T-helper 1 cell (primary cell): ENCODE data around the gene PARD6G.

Source experiments
- DNase-seq, 5 donors: peaks; one replicate each; pipeline ENCODE4 v3.0.0-alpha.2; 2012 to 2020

PARD6G gene

DNA sequence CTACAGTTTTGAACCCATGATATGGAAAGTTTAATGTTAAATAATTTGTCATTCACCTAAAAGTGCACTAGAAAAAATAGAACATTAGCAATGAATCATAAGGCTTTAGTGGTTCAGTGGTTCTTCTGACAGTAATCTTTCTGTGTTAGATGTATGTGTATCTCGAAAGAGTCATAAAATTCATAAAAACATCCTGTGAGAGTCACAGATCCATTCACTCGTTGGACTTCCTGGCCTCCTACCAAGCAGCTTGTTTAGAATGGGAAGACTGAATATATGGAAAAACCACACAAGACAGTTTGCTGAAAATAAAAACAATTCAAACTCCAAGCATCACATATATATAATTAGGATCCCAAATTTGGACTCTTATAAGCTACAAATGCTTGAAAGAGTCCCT lies 103.4 kb downstream of the PARD6G start:
- DNase-seq, result no peak

DNA sequence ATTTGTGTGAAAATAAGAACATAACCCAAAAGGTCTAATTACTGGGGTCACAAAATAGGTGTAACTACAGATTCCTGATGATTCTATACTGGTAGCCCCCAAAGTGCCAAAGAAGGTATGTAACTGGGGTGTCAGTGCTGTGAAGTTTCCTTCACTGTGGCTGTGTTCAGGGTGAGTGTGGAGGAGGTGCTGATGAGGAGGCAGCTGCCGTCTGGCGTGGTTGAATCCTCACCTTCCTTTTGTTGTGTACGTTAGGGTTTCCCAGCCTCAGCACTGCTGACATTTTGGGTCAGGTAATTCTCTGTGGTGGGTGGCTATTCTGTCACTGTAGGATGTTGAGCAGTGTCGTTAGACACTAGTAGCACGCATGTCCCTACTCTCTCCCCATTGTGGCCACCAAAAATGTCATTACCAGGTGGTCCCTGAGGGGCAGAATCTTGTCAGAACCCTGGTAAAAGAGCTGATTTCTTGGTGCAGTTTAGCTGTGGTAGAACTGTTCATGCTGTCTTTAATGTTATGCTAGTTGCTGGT lies 106.8 kb downstream of the PARD6G start:
- DNase-seq, result no peak

DNA sequence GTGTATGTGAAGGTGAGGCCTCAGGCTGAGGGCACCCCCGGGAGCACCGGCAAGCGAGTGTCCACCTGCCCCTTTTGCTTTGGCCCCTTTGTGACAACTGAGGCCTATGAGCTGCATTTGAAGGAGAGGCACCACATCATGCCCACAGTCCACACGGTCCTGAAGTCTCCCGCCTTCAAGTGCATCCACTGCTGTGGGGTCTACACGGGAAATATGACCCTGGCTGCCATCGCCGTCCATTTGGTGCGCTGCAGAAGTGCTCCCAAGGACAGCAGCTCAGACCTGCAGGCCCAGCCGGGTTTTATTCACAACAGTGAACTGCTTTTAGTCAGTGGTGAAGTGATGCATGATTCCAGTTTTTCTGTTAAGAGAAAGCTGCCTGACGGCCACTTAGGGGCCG lies 109.3 kb downstream of the PARD6G start:
- no peak for DNase-seq

DNA sequence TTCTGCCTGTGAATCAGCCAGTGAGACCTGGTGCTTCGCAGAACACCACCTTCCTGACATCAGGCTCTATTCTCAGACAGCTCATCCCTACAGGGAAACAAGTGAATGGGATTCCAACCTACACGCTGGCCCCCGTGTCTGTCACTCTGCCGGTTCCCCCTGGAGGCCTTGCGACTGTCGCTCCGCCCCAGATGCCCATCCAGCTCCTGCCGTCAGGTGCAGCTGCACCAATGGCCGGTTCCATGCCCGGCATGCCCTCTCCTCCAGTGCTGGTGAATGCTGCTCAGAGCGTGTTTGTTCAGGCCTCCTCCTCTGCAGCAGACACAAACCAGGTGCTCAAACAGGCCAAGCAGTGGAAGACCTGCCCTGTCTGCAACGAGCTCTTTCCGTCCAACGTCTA lies 110.2 kb downstream of the PARD6G start:
- DNase-seq, result no peak

DNA sequence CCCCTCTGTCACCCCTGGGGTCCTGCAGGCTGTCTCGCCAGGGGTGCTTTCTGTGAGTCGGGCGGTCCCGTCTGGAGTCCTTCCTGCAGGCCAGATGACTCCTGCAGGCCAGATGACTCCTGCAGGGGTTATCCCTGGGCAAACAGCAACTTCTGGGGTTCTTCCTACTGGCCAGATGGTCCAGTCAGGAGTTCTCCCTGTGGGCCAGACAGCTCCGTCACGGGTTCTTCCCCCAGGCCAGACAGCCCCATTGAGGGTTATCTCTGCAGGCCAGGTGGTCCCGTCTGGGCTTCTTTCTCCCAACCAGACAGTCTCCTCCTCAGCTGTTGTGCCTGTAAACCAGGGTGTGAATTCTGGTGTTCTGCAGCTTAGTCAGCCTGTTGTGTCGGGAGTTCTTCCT lies 110.6 kb downstream of the PARD6G start:
- no peak for DNase-seq

DNA sequence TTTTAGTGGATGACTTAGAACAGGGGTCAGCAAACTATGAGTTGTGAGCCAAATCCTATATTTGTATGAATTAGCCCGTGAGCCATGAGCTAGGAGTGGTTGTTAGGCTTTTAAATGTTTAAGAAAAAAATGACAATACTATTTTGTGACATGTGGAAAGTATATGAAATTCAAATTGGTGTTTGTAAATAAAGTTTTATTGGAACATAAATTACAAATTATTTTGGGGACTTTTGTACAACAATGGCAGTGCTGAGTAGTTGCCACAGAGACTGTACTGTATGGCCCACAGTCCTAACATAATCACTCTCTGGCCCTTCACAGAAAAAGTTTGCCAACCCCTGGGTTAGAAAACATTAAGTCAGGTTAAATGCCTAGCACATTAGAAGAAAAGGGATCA lies 112.2 kb downstream of the PARD6G start:
- no peak for DNase-seq

DNA sequence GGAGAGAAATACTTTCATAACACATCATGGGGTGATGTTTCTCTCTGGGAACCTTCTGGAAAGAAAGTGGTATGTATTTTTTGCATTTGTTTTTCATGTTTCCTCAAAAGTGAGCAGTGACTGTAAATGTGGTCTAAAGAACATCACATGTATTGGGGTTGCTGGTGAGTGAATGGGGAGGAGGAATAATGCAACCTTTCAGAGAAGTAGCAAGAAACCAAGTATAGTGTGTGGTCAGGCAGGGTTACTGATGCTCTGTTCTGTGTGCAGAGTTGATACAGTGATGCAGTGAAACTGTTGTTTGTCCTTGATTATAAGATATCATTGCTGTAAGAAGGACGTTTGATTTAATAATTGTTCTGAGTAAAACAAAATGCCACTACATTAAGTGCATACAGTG lies 114.2 kb downstream of the PARD6G start:
- no peak for DNase-seq

DNA sequence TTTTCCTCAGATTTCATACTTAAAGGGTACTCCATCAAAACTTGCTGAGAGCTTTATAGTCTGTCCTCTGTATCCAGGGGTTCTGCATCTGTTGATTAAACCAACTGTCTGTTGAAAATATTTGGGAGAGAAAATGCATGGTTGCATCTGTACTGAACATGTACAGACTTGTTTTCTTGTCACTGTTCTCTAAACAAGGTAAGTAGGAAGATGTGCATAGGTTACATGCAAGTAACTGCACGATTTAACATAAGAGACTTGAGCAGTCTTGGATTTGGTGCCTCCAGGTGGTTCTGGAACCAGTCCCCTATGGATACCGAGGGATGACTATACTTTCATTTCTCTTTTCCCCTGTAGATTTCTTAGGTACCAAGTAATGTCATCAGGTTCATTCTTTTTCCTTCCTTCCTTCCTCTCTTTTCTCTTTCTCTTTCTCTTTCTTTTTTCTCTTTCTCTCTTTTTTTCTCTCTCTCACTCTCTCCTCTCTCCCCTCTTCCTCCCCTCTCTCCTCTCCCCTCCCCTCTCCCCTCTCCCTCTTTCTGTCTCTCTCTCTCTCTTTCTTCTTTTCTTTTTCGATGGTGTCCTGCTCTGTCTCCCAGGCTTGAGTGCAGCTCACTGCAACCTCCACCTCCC lies 115.0 kb downstream of the PARD6G start:
- DNase-seq, result no peak

DNA sequence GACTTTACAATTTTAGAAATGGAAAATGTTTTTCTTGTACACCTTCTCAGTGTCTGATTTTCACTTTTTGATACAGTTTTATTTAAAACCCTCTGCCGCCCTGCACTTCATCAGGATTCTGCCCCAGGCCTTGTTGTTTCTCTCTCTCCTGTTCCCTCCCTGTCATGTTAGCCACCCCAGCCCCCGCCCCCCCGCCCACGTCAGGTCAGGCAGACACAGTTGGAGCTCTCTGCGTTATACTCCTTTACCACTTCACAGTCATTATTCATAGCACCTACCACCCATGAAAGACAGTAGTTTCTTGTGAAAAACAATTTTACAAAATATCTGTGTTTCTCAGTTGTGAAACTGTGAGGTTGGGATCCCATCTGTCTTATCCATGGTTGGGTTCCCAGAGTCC lies 116.8 kb downstream of the PARD6G start:
- DNase-seq, result no peak

DNA sequence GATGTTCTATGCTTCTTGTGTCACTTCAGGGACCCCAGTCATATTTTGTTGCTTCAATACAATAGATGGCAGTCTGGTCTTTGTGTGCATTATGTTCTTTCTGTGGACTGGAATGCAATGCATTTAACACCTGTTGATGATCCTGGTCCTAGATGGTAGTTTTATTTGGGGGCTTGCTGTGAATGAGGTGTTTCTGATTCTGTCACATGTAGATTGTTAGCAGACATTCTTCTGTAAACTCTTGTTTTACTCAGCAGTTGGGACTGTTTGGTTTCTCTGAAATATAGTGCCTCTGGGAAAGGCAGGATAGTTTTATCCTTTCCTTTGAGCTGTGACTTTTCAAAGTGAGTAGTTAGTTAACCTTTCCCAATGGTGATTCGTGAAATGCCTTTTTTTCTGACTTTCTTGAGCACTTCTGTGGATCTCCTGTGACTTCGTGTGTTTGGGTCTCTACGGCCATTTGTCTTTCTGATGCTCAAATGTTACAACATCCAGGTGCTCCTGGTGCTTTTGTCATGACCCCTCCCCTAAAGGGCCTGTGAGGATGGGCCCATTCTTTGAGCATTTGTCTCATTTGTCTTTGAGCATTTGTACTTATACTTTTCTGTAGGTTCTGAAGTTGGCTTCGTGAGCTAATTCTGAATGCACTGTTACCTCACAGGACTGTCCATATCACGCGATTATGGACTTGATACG lies 117.5 kb downstream of the PARD6G start:
- DNase-seq, result no peak

DNA sequence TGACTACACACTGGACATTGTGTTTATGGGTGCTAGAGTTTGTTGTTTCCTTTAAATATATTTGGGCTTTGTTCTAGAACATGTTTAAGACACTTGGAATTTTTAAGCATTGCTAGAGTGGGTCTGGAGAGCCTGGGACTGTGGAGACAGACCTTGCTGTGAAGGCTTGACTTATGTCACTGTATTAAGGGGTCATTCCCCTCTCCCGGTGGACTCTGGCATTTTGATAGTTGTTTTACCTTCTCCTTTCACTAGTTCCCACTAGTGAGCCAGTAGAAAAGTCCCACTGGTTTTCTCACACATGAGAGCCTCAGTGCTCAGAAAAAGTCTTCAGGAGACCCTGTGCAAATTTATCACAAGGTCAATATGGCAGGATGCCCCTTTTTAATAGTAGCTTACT lies 119.7 kb downstream of the PARD6G start:
- no peak for DNase-seq

DNA sequence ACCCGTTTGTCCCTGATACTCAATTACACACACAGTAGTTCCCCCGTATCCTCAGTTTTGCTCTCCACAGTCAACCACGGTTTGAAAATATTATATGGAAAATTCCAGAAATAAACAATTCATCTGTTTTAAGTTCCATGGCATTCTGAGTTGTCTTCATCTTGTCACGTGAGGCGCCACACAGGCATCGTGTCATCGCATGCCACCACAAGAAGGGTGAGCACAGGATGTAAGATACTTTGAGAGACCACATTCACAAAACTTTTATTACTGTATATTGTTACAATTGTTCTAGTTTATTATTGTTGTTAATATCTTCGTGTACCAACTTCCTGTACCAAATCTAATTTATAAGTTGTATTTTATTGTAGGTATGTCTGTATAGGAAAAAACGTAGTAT lies 120.5 kb downstream of the PARD6G start:
- no peak for DNase-seq

DNA sequence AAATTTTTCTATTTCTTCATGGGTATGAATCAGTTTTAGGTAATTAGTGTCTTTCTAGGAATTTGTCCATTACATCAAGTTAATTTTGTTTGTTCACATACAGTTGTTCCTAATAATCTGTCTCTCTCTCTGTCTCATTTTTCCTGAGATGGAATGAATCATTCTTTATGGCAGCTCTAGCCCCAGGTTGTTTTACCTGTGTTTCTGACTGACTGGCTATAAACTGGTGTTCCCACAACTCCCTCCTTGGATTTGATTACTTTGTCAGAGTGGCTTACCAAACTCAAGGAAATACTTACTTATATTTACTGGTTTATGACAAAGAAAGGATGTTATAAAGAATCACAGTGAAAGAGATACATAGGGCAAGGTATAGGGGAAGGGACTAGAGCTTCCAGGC lies 123.2 kb downstream of the PARD6G start:
- DNase-seq, result no peak

DNA sequence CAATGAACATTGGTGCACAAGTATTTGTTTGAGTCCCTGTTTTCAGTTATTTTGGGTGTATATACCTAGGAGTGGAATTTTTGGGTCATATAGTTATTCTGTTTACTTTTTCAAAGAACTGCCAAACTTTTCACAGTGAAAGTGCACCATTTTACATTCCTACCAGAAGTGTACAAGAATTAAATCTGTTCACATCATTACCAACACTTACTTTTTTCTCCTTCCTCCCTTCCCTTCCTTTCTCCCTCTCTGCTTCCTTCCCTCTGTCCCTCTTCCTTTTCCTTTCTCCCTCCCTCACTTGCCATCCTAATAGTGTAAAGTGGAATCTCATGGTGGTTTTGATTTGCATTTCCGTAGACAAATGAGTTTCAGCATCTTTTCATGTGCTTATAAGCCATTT lies 126.4 kb downstream of the PARD6G start:
- no peak for DNase-seq

DNA sequence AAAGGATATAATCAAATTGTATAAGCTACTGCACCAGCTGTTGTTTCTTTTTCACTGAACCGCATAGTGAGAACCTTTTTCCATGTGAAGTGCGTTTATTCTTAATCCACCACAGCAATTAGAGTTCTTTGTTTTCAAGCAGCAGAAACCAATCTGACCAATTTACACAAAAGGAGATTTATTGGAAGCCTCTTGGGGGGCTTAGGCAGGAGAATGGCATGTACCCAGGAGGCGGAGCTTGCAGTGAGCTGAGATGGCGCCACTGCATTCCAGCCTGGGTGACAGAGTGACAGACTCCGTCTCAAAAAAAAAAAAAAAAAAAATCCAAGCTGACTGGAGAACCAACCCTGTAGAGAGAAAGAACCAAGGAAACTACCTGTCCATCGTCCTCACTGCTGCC lies 128.2 kb downstream of the PARD6G start:
- DNase-seq, result no peak

DNA sequence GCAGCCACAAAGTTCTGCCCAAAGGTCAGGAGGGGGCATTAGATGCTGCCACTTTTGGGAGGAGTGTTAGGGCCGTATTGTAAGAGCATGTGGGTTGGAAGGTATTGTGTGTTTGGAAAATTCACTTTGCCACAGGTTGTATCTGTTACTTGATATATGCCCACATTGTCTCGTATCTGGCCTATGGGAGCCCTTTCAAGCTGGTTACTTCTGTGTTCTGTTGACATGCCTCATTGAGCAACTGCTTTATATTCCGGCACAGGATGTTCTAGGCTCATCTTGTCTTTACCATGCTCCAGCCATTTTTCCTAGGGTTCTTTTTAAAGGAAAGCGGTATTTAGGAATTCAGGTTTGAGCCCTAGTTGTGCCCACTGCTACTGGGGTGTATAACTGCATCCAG lies 132.3 kb downstream of the PARD6G start:
- DNase-seq, result no peak

DNA sequence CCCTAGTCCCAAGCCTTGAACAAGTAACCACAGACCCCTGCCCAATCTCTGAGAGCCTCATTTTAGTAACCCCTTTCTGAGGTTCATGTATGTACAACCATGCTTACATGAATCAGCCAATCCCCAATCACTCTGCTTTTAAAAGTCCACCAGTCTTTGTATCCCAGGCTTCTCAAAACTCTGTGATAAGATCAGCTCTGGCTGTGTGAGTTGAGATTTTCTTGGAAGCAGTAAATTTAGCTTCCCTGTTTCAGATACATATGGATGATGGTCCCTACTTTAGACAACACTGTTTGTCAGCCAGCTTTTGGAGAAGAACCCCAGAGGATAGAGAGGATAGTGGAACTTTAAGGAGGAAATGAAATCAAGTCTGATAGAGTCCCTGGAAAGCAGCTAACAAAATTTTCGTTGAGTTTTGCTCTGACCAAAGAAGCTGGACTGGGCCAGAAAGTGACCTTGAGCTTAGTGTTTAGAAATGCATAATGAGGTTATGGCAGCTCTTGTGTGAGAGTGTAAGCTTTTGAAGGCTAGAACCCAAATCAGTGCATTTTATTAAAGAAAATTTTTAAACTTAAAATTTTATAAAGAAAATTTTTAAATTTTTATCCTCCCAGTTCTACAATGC lies 134.6 kb downstream of the PARD6G start:
- DNase-seq, result no peak

DNA sequence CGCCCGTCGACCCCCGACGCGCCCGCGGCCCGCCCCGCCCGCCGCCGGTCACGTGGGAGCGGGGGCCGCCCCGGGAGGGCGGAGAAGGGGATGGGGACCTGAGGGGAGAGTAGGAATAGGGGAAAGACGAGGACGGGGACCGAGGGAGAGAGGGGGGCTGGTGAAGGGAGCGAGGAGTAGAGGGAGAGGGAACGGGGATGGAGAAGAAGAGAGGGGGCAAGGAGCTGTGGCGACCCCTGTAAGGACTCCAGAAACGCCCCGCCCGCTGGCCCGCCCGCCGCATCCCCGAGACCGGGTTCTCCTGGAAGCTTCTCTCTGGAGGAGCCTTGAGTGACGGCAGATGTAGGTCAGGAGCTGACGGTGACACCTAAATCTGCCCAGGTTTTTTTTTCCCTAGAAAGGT lies 137.6 kb downstream of the PARD6G start:
- peak in 3 of 5 donors; percentile 8 to 28 (median 24) for DNase-seq

DNA sequence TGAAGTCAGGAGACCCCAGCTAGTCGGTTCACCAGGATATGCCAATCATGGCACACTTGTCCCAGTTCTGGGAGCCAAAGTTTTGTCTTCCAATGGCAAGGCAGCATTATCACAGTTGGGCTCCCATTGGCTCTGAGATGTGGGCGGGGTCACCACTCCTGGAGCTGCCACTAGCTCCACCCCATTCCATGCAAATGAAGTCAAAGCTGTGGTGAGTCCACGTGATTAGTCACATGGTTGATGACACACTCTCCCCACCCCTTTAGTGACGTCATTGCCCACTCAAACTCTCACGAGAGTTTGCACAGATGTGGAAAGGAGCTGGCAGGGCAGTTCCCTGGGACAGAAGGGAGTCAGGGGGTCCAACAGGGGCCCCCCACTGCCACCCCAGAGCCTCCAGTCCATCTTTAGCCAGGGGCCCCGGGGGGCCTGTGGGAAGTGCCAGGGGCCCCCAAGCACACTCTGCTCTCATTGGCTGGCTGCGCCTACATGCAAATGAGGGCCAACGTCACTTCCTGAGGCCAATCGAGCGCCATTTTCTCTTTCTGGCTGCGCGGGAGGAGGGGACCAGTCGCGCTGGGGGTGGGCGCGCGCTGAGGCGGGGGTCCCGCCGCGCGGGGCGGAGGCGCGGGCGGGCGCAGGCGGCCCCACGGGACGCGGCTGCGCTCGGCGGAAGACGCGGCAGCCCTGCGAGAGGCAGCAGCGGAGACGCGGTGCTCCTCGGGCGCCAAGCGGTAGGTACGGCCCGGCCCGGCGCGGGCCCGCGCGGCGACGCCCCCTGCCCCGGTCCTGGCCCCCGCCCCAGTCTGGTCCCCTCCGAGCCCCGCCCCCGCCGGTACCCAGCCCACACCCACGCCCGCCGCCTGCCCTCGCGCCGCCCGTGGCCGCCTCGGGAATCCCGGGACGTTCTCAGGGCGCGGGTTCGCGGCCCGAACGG lies 138.3 kb downstream of the PARD6G start, which contains the start of gene ADNP2:
Gene ADNP2 (plus strand): TSS at position 524 of the 937 bp plus-strand sequence. CDS start 8,281 bp downstream, outside the sequence.
- peak; percentile 64 to 91 (median 82) for DNase-seq

DNA sequence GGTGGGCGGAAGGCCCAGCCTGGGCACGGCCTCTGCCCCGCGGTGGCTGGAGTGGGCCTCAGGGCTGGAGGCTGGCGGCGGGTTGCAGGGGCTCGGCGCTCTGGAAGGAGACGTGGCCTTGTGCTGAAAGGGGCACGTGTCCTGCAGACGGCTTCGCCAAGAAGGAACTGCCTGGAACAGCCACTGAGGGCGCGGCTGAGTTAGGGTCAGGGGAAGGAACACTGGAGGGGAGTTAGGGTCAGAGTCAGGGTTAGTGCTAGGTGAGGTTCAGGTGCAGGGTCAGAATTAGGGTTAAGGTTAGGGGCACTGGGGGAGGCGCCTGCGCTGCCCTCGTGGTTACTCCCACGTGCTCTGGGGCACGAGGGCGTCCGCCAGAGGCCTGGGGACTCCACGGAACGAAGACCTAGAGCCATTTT lies 139.2 kb downstream of the PARD6G start:
- DNase-seq, result peak in 1 of 5 donors; percentile 12

DNA sequence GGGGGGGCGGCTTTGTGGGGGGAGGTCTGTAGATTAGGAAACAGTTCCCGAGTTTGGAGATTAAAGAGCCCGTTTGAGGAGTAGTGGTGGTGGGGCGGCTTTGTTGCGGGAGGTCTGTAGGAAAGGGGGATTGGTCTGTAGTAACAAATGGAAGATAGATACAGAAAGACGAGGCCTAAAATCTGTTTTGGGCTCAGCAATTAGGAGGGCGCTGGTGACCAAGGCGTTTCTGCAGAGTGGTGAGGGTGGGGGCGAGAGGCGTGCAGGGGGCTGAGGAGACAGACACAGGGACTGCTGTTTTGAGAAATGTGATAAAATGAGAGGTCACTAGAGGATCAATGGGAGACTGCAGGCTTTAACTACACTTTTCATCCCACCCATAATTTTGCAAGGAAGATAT lies 139.9 kb downstream of the PARD6G start:
- no peak for DNase-seq
